Brain microvascular endothelial cell (primary cell): ENCODE data around the gene CTDP1.

Experiments
- DNase-seq: peaks from one replicate; pipeline ENCODE4 v3.0.0-alpha.2; 2020
- H3K27ac ChIP-seq: fragments of 250-450 bp; sonication (Bioruptor Pico); 2 replicates; pipeline ENCODE4 v1.5.1; 2020; ENCODE audit warnings: mild to moderate bottlenecking, moderate library complexity
- H3K27me3 ChIP-seq: fragments of 250-450 bp; sonication (Bioruptor Pico); replicated peaks from 2 replicates; pipeline ENCODE4 v1.5.1; 2020; ENCODE audit warnings: mild to moderate bottlenecking
- H3K36me3 ChIP-seq: fragments of 250-450 bp; sonication (Bioruptor Pico); replicated peaks from 2 replicates; pipeline ENCODE4 v1.5.1; 2020; ENCODE audit warnings: mild to moderate bottlenecking
- H3K4me3 ChIP-seq: 2 replicates; pipeline ENCODE4 v1.5.1; 2011; ENCODE audit warnings: low read depth, mild to moderate bottlenecking, control low read depth, low read length, moderate library complexity
- CTCF ChIP-seq: IDR thresholded peaks from 2 replicates; pipeline ENCODE4 v1.5.1; 2011; ENCODE audit warnings: low read depth, mild to moderate bottlenecking, moderate library complexity, low read length, control low read depth, inconsistent platforms; ENCODE audit errors: missing control alignments
- in situ Hi-C: cut with HindIII; loops from 2 replicates; pipeline ENCODE4 v1.10.0; 2017; ENCODE audit warnings: low sequenced_read_pairs, low pct_ligation_motif_present

CTDP1 gene

DNA sequence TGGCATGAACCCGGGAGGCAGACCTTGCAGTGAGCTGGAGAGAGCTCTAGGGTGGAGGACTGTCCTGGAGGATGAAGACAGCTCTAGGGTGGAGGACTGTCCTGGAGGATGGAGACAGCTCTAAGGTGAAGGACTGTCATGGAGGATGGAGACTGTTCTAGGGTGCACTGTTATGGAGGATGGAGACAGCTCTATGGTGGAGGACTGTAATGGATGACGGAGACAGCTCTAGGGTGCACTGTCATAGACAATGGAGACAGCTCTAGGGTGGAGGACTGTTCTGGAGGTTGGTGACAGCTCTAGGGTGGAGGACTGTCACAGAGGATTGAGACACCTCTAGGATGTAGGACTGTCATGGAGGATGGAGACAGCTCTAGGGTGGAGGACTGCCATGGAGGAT is 97.1 kb downstream of the CTDP1 start:
- Histone ChIP-seq H3K27ac (no peak overlapping the region), H3K27me3 (peaks cover 9% of the 10 kb centered on the region), H3K4me3 (no peak overlapping the region), H3K36me3 (no peaks in the 10 kb centered on the region)
- DNase-seq = no peak
- TF ChIP-seq CTCF = no peak
- in situ Hi-C loops = no loop called here

DNA sequence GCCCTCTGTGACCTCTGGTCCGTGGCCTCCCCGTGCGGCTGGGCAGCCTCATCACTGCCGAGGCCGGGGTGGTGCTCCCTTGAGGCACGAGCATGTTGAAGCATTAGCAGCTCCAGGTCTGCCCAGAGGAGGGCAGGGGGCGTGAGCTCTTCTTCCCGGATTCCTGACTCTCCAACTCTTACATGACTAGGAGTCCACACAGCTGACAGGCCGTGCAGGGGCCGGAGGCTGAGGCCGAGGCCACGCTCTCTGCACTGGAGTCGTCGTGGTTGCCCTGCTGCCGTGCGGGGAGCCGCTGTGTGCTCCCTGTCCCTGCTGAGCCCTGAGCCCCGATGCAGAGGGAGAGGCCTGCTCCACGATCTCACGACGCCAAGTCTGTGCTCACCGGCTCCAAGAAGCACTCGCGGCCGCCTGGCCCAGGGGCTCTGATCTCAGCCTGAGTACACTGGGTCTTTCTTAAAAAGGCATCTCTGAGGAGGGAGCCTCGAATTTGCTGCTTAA is 98.7 kb downstream of the CTDP1 start:
- H3K4me3 ChIP-seq = no peak overlapping the region
- in situ Hi-C loops = no loop called here
- TF ChIP-seq CTCF = no peak
- H3K27me3 ChIP-seq = peaks cover 9% of the 10 kb centered on the region
- no peak overlapping the region for H3K27ac ChIP-seq
- no peaks in the 10 kb centered on the region for H3K36me3 ChIP-seq
- no peak for DNase-seq

DNA sequence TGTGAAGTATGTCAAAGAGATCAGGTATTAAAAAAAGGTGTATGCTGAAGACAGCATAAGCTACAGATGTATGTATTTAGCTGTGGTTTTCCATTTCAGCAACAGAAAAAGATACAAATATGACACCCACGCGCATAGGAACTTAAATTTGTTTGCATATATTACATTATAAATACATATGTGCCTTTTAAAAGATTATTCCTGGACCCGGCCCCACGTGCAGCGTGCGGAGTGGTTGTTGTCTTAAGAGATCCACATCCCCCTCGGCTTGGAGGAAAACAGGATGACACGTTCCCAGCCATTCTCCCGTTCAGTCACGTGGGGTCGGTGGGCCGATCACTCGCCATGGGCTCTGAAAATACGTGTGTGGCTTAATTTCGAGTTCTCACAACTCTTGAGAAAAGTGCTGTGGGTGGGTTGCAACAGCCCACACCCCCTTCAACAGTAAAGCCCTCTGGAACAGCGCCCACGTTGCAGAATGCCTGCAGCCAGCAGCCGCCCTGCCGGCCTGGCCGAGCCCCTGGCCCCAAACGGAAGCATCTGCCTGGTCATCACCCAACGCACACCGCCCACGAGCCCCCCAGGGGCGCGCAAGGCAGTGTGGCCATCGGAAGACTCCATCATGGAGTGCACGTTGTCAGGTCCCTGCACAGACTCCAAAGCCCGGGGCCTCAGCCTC is 99.6 kb downstream of the CTDP1 start:
- peaks cover 9% of the 10 kb centered on the region for H3K27me3 ChIP-seq
- no peaks in the 10 kb centered on the region for H3K36me3 ChIP-seq
- in situ Hi-C loops = no loop called here
- no peak overlapping the region for H3K4me3 ChIP-seq
- no peak for DNase-seq
- no peak overlapping the region for H3K27ac ChIP-seq
- TF ChIP-seq CTCF = no peak

- H3K36me3 ChIP-seq = no peaks in the 10 kb centered on the region
- DNase-seq = no peak
- in situ Hi-C loops = no loop called here
- H3K27me3 ChIP-seq = peaks cover 9% of the 10 kb centered on the region
- no peak overlapping the region for H3K27ac ChIP-seq
- H3K4me3 ChIP-seq = no peak overlapping the region
- TF ChIP-seq CTCF = no peak
Observed at GRCh38 chr18:79779700-79780190, 100.1 kb downstream of the CTDP1 start.

DNA sequence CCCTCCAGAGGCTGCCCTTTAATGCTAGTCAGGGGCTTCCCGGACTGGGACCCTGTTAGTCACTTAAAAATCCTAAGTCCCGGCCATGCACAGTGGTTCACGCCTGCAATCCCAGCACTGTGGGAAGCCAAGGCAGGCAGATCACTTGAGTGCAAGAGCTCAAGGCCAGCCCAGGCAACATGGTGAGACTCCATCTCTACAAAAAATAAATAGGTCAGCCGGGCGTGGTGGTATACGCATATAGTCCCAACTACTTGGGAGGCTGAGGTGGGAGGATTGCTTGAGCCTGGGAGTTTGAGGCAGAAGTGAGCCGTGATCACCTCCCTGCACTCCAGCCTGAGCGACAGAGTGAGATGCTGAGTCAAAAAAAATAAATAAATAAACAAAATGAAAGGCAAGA is 100.9 kb downstream of the CTDP1 start:
- no peak overlapping the region for H3K4me3 ChIP-seq
- no peaks in the 10 kb centered on the region for H3K36me3 ChIP-seq
- TF ChIP-seq CTCF = no peak
- DNase-seq = no peak
- in situ Hi-C loops = no loop called here
- H3K27ac ChIP-seq = no peak overlapping the region
- peaks cover 14% of the 10 kb centered on the region for H3K27me3 ChIP-seq

GRCh38 chr18:79781331-79781941 is 101.8 kb downstream of the CTDP1 start:
- no peak for TF ChIP-seq CTCF
- in situ Hi-C loops = no loop called here
- no peak overlapping the region for H3K4me3 ChIP-seq
- H3K27me3 ChIP-seq = peaks cover 16% of the 10 kb centered on the region
- no peaks in the 10 kb centered on the region for H3K36me3 ChIP-seq
- no peak for DNase-seq
- no peak overlapping the region for H3K27ac ChIP-seq
